Endothelial cell (in vitro differentiated cells): ENCODE measurements around the gene UBA52. TPM values are rescaled to one million over a fixed set of nuclear protein-coding genes. Genes with fewer than 3 reads are reported as not detected.
"Not testable (repeated sequence)": the region's sequence is repeated elsewhere in the genome, so short reads cannot be mapped to it uniquely, and the experiment has no call there.

Source experiments
- DNase-seq: peaks from one replicate; pipeline ENCODE4 v3.0.0; 2021; ENCODE audit warnings: low spot score
- H3K27ac Mint-ChIP-seq: one replicate; pipeline ENCODE4 v1.8.0; 2021; ENCODE audit warnings: mixed read lengths, inconsistent platforms; ENCODE audit not compliant: unreplicated experiment
- H3K27me3 Mint-ChIP-seq: one replicate; pipeline ENCODE4 v1.8.0; 2021; ENCODE audit warnings: mild to moderate bottlenecking, moderate library complexity, mixed read lengths, inconsistent platforms; ENCODE audit not compliant: unreplicated experiment
- H3K36me3 Mint-ChIP-seq: one replicate; pipeline ENCODE4 v1.8.0; 2021; ENCODE audit warnings: mild to moderate bottlenecking, low read depth, mixed read lengths, inconsistent platforms; ENCODE audit not compliant: unreplicated experiment
- H3K4me1 Mint-ChIP-seq: one replicate; pipeline ENCODE4 v1.8.0; 2021; ENCODE audit warnings: mild to moderate bottlenecking, mixed read lengths, inconsistent platforms; ENCODE audit not compliant: unreplicated experiment
- H3K4me3 Mint-ChIP-seq: one replicate; pipeline ENCODE4 v1.8.0; 2021; ENCODE audit warnings: mild to moderate bottlenecking, mixed read lengths, inconsistent platforms; ENCODE audit not compliant: unreplicated experiment
- H3K9me3 Mint-ChIP-seq: one replicate; pipeline ENCODE4 v1.8.0; 2021; ENCODE audit warnings: mixed read lengths, inconsistent platforms; ENCODE audit not compliant: unreplicated experiment
- total RNA-seq: library from RNA; stranded (reverse); fragmentation: NEBNext Ultra II Directional; extraction: Animal tissue kit (Norgen Biotek cat#: 25700); gene quantifications from one replicate; pipeline ENCODE4 v1.2.1, GENCODE V29; 2021; ENCODE audit not compliant: unreplicated experiment
- TF ChIP-seq, protein P1 (sequence below): fragments of 200-600 bp; sonication (generic); IDR thresholded peaks from one replicate; pipeline ENCODE4 v1.5.0; 2021; ENCODE audit warnings: antibody characterized with exemption; ENCODE audit not compliant: unreplicated experiment

The UBA52 gene
- total RNA-seq, 1 donor from 2014 or later = 1,465 TPM

DNA sequence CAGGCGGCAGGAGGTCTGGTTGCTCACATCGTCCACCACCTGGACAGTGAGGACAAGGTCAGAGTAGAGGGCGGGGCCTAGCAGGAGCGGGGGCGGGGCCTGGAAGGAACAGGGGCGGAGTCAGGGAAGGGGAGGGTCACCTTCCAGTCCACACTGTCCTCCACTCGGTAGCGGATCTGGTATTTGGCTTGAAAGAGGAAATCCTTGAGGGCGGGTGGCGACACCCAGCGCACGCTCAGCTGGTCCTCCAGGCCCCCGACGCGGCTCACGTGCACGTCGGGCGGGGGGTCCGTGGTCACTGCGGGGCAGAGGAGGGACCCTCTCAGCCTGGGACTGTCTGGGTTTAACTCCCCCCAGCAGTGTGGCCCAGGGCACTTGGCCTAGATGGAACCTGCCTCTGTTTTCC, 25.1 kb downstream of the UBA52 start:
- Mint-ChIP-seq H3K36me3 (no peaks in the 10 kb centered on the region), H3K27ac (no peak overlapping the region), H3K4me3 (no peak overlapping the region), H3K4me1 (peaks cover 6% of the 10 kb centered on the region), H3K27me3 (peaks cover 32% of the 10 kb centered on the region), H3K9me3 (no peaks in the 10 kb centered on the region)
- TF ChIP-seq, protein P1, sequence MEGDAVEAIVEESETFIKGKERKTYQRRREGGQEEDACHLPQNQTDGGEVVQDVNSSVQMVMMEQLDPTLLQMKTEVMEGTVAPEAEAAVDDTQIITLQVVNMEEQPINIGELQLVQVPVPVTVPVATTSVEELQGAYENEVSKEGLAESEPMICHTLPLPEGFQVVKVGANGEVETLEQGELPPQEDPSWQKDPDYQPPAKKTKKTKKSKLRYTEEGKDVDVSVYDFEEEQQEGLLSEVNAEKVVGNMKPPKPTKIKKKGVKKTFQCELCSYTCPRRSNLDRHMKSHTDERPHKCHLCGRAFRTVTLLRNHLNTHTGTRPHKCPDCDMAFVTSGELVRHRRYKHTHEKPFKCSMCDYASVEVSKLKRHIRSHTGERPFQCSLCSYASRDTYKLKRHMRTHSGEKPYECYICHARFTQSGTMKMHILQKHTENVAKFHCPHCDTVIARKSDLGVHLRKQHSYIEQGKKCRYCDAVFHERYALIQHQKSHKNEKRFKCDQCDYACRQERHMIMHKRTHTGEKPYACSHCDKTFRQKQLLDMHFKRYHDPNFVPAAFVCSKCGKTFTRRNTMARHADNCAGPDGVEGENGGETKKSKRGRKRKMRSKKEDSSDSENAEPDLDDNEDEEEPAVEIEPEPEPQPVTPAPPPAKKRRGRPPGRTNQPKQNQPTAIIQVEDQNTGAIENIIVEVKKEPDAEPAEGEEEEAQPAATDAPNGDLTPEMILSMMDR = no peak
- DNase-seq = no peak

DNA sequence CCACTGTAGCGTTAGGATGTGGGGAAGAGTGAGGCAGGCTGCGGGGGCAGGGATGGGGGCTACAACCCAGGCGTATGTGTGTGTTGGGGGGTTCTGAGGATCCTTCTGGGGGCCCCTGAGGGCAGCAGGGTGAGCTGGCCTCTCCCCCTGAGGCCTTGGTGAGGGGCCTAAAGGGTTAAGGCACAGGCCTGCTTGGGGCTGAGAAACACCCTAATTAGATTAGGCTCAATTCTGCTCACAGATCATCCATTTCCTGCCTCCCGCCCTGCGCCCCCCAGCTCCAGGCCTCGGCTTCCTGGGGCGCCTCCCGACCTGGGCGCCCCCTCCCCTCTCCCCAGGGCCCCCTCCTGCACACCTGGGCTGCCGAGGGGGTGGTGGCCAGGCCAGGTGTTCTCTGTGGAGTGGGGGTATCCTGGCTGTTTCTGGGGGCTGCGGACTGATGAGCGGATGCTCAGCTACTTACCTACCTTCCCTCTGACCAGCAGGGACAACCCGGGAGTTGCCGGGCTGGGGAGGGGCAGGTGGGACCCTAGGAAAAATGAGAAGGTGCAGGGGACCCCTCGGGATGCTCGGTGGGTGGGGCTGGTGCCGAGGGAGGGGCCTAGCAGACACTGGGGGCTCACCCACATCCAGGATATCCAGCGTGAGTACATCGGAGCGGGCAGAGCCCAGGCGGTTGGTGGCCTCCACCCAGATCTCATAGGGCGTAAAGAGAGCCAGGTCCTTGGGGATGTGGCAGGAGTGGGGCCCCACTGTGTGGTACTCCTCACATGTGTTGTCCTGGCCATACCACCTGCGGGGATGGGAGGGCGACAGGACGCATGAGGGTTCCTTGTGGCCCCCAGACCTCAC, 26.4 kb downstream of the UBA52 start:
- Mint-ChIP-seq H3K4me3 (no peak overlapping the region), H3K27me3 (peaks cover 38% of the 10 kb centered on the region), H3K27ac (no peak overlapping the region), H3K36me3 (no peaks in the 10 kb centered on the region), H3K4me1 (peaks cover 11% of the 10 kb centered on the region), H3K9me3 (no peaks in the 10 kb centered on the region)
- TF ChIP-seq, protein P1 = no peak
- no peak for DNase-seq

DNA sequence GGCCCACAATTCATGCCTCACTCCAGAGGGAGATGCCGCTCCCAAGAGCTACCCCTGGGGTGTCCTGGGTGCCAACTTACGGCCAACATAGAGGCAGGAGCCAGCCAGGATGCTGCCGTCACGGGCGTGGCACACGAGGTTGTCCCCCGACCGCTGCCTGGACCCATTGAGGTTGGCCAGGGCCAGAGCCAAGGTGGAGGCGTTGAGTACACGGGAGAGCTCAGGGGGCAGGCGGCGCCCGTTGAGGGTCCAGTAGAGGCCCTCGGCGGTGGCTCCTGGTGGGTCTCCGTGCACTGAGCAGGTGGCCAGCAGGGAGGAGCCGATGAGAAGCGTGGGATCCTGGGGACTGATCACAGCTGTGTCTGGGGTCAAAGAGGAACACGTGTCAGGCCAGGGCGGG, 27.8 kb downstream of the UBA52 start:
- Mint-ChIP-seq H3K4me3 (no peak overlapping the region), H3K36me3 (no peaks in the 10 kb centered on the region), H3K27ac (no peak overlapping the region), H3K27me3 (peaks cover 38% of the 10 kb centered on the region), H3K4me1 (peaks cover 9% of the 10 kb centered on the region), H3K9me3 (no peaks in the 10 kb centered on the region)
- TF ChIP-seq, protein P1 = no peak
- DNase-seq = no peak

DNA sequence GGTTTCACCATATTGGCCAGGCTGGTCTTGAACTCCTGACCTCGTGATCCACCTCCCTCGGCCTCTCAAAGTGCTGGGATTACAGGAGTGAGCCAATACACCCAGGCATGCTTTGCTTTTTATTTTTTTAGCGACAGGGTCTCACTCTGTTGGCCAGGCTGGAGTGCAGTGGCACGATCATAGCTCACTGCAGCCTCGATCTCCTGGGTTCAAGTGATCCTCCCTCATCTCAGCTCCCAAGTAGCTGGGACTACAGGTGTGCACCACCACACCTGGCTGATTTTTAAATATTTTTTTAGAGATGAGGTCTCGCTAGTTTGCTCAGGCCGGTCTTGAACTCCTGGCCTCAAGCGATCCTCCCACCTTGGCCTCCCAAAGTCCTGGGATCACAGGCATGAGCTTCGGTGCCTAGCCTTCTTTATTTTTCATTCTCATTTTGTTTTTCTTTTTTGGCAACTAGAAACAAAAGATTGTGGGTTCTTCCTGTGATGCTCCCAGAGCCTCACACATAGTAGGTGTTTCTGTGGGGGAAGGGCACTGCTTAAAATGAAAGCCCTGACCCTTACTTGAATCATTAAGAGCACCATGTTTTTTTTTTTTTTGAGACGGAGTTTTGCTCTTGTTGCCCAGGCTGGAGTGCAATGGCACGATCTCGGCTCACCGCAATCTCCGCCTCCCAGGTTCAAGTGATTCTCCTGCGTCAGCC, 29.2 kb downstream of the UBA52 start:
- H3K9me3 Mint-ChIP-seq, H3K4me1 Mint-ChIP-seq, DNase-seq, H3K36me3 Mint-ChIP-seq, H3K27ac Mint-ChIP-seq, H3K4me3 Mint-ChIP-seq: not testable (repeated sequence)
- H3K27me3 Mint-ChIP-seq = peaks cover 39% of the 10 kb centered on the region

DNA sequence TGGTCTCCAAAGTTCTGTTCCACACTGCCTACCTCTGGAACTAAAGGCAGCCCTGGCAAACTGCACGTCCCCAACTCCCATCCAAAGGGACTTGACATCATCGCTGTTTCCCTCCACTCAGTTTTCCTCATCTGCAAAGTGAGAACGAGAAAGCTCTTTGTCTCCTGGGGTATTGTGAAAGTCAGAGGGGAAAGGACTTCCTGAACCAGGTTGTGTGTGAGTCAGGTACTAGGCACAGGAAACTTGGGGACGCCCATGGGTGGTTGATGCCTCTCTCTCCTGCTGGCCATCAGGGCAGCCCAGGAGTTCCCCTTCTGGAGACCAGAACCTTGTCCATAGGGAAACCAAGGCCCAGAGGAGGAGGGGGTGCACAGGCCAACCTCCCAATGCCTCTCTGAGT, 30.2 kb downstream of the UBA52 start:
- H3K9me3 Mint-ChIP-seq = no peaks in the 10 kb centered on the region
- H3K4me1 Mint-ChIP-seq = peaks cover 9% of the 10 kb centered on the region
- TF ChIP-seq, protein P1 = no peak
- no peak overlapping the region for H3K27ac Mint-ChIP-seq
- H3K36me3 Mint-ChIP-seq = peaks cover 4% of the 10 kb centered on the region
- no peak for DNase-seq
- no peak overlapping the region for H3K4me3 Mint-ChIP-seq
- H3K27me3 Mint-ChIP-seq = peaks cover 37% of the 10 kb centered on the region
